GM12878 (cell line): ENCODE data around the gene IFIT1. TPM values are rescaled to one million over a fixed set of nuclear protein-coding genes. Genes with fewer than 3 reads are reported as not detected.

Experiments
- ATAC-seq: fragments of 200-7000 bp; cut with Tn5 transposase; 3 replicates; pipeline ENCODE4 v1.9.1; 2020; ENCODE audit warnings: mild to moderate bottlenecking, moderate library complexity
- BruUV-seq: library from RNA; stranded (reverse); fragments of 400-500 nt; replicated peaks from 2 replicates; lab custom pipeline; 2021; lab: Mats Ljungman, UMichigan
- CTCF ChIA-PET: fragments of 300-600 bp; sonication (Branson Sonifier 250); formaldehyde crosslinking; extraction: SDS; loops from one replicate; lab custom pipeline; 2021; ENCODE audit warnings: inconsistent platforms; lab: Yijun Ruan, JAX
- POLR2A ChIA-PET: fragments of 350-600 bp; formaldehyde crosslinking; extraction: SDS; loops from one replicate; lab custom pipeline; 2021; ENCODE audit warnings: inconsistent platforms; lab: Charles Lee
- RAD21 ChIA-PET: fragments of 300-600 bp; sonication (Branson Sonifier 250); formaldehyde crosslinking; loops from one replicate; lab custom pipeline; 2023; ENCODE audit warnings: antibody characterized with exemption; ENCODE audit not compliant: unreplicated experiment; lab: Charles Lee
- SMC1A ChIA-PET: fragments of 300-600 bp; sonication (Branson Sonifier 250); formaldehyde crosslinking; loops from one replicate; lab custom pipeline; 2023; ENCODE audit not compliant: unreplicated experiment, uncharacterized antibody; lab: Charles Lee
- DNase-seq: peaks from one replicate; pipeline ENCODE4 v3.0.0-alpha.2; 2011; ENCODE audit warnings: low read depth, low spot score
- FAIRE-seq: peaks from 3 replicates; lab custom pipeline; 2011; peaks lifted over from hg19 to GRCh38; lab: Jason Lieb, UNC
- H2AFZ ChIP-seq: 2 replicates; pipeline ENCODE4 v1.6.0; 2011; ENCODE audit warnings: low read depth, low read length, control low read depth; ENCODE audit not compliant: control insufficient read depth
- H3K27ac ChIP-seq: 2 replicates; pipeline ENCODE4 v1.5.1; 2011; ENCODE audit warnings: control low read depth; ENCODE audit not compliant: control insufficient read depth, insufficient read depth
- H3K27me3 ChIP-seq, 2 experiments: replicated peaks in 1 of 2; 2 replicates each; pipeline versions ENCODE4 v1.6.0 to v1.6.1; 2011; ENCODE audit warnings: low read length in 1 of 2; ENCODE audit not compliant: control insufficient read depth in 2 of 2, insufficient read depth in 2 of 2
- H3K36me3 ChIP-seq, 2 experiments: 2 replicates each; pipeline ENCODE4 v1.5.1; 2011; ENCODE audit warnings: low read length in 1 of 2; ENCODE audit not compliant: control insufficient read depth in 2 of 2, insufficient read depth in 2 of 2
- H3K4me1 ChIP-seq: 2 replicates; pipeline ENCODE4 v1.6.1; 2011; ENCODE audit warnings: mild to moderate bottlenecking, low read length, moderate library complexity, mixed read lengths; ENCODE audit not compliant: control insufficient read depth, insufficient read depth
- H3K4me2 ChIP-seq: 2 replicates; pipeline ENCODE4 v1.6.0; 2011; ENCODE audit warnings: control low read depth; ENCODE audit not compliant: control insufficient read depth, insufficient read depth
- H3K4me3 ChIP-seq: fragments of 200-600 bp; sonication (generic); 2 replicates; pipeline ENCODE4 v1.5.1; 2016
- H3K79me2 ChIP-seq: 2 replicates; pipeline ENCODE4 v1.6.0; 2011; ENCODE audit warnings: low read length; ENCODE audit not compliant: control insufficient read depth, insufficient read depth
- H3K9ac ChIP-seq: 2 replicates; pipeline ENCODE4 v1.8.0; 2011; ENCODE audit warnings: low read length, control low read depth, mixed read lengths; ENCODE audit not compliant: control insufficient read depth, insufficient read depth
- H3K9me3 ChIP-seq: replicated peaks from 3 replicates; pipeline ENCODE4 v1.5.1; 2011; ENCODE audit warnings: mild to moderate bottlenecking, low read length; ENCODE audit not compliant: control insufficient read depth, insufficient read depth
- H4K20me1 ChIP-seq: 2 replicates; pipeline ENCODE4 v1.6.0; 2011; ENCODE audit not compliant: control insufficient read depth, insufficient read depth
- BRCA1 ChIP-seq: IDR thresholded peaks from 2 replicates; pipeline ENCODE4 v1.6.1; 2011; ENCODE audit warnings: low read depth, low read length, improper control_type of control experiment
- KLF5 ChIP-seq: fragments of 450-650 bp; IDR thresholded peaks from 2 replicates; pipeline ENCODE4 v1.6.1; 2014; ENCODE audit warnings: mild to moderate bottlenecking; ENCODE audit not compliant: partially characterized antibody
- MXI1 ChIP-seq: fragments of 150-350 bp; IDR thresholded peaks from 2 replicates; pipeline ENCODE4 v1.6.1; 2011; ENCODE audit warnings: low read depth, mild to moderate bottlenecking, inconsistent platforms, low read length, improper control_type of control experiment
- NFIC ChIP-seq: IDR thresholded peaks from 2 replicates; pipeline ENCODE4 v1.6.1; 2012; ENCODE audit warnings: low read depth, mild to moderate bottlenecking, inconsistent platforms, low read length, moderate library complexity
- NFXL1 ChIP-seq: fragments of 450-650 bp; IDR thresholded peaks from 2 replicates; pipeline ENCODE4 v1.6.1; 2017; ENCODE audit warnings: antibody characterized with exemption, mild to moderate bottlenecking, borderline replicate concordance
- PAX5 ChIP-seq: IDR thresholded peaks from 2 replicates; pipeline ENCODE4 v1.6.1; 2011; ENCODE audit warnings: low read depth, low read length, borderline replicate concordance
- RAD21 ChIP-seq: IDR thresholded peaks from 2 replicates; pipeline ENCODE4 v1.6.1; 2011; ENCODE audit warnings: mild to moderate bottlenecking, low read depth, low read length, moderate library complexity; ENCODE audit not compliant: insufficient read depth
- RFX5 ChIP-seq: IDR thresholded peaks from 2 replicates; pipeline ENCODE4 v1.6.1; 2011; ENCODE audit warnings: low read depth, low read length, improper control_type of control experiment
- ZNF217 ChIP-seq: fragments of 450-650 bp; IDR thresholded peaks from 2 replicates; pipeline ENCODE4 v1.6.1; 2017; ENCODE audit warnings: antibody characterized with exemption, mild to moderate bottlenecking
- WGBS: methylation state at CpG from one replicate; pipeline ENCODE4 v1.1.6; 2016; ENCODE audit warnings: low lambda C conversion rate; ENCODE audit not compliant: insufficient replicate concordance, insufficient coverage; ENCODE audit errors: missing lambda C conversion rate; 5-methylcytosine and 5-hydroxymethylcytosine counted together
- in situ Hi-C: fragments of 300-500 bp; cut with MboI; formaldehyde crosslinking; loops from 9 replicates; pipeline ENCODE4 v1.14.3; 2018; ENCODE audit warnings: mixed read lengths
- intact Hi-C: fragments of 100-400 bp; cut with micrococcal nuclease; formaldehyde crosslinking; loops from one replicate; pipeline ENCODE4 v1.14.2; 2022; ENCODE audit not compliant: unreplicated experiment
- polyA plus RNA-seq, 11 experiments: library from polyadenylated mRNA; depleted of rRNA in 4 of 11; unstranded in 6 of 11; stranded (reverse) in 5 of 11; fragments of >200 nt; fragmentation: Nextera tagmentation in 4 of 11; fragmentation: Illumina TruSeq in 1 of 11; extraction: Ambion mirVana in 4 of 11; extraction: Trizol in 1 of 11; gene quantifications; 1 replicate in 1 of 11; 2 replicates in 10 of 11; pipeline versions ENCODE4 v1.2.1 to v1.2.3, GENCODE V29; 2011 to 2016; ENCODE audit warnings: inconsistent platforms in 2 of 11, missing spikeins in 2 of 11, low read depth in 1 of 11
- total RNA-seq, 4 experiments: library from RNA; depleted of rRNA in 3 of 4; stranded (reverse); fragments of >200 nt in 3 of 4; fragmentation: Illumina TruSeq in 1 of 4; extraction: Trizol in 1 of 4; gene quantifications; 2 replicates each; pipeline versions ENCODE4 v1.2.1 to v1.2.3, GENCODE V29; 2013 to 2021
- TF ChIP-seq, protein P1 (sequence below): fragments of 450-650 bp; IDR thresholded peaks from 2 replicates; pipeline ENCODE4 v1.6.1; 2017; ENCODE audit warnings: mild to moderate bottlenecking, moderate library complexity
- TF ChIP-seq, protein P2 (sequence below): fragments of 450-650 bp; IDR thresholded peaks from 2 replicates; pipeline ENCODE4 v1.6.1; 2016; ENCODE audit warnings: mild to moderate bottlenecking
- TF ChIP-seq, protein P3 (sequence below): fragments of 450-650 bp; IDR thresholded peaks from 2 replicates; pipeline ENCODE4 v1.6.1; 2017; ENCODE audit warnings: borderline replicate concordance
- TF ChIP-seq, protein P4 (sequence below): IDR thresholded peaks from 2 replicates; pipeline ENCODE4 v1.6.1; 2011; ENCODE audit warnings: borderline replicate concordance, low read depth, mild to moderate bottlenecking, moderate library complexity, mixed read lengths, low read length; ENCODE audit not compliant: insufficient read depth; ENCODE audit errors: extremely low read length

IFIT1 gene
- total and polyA plus RNA-seq, 10 of the 15 experiments (the other 5 are each of a cell fraction or from before 2014, with no cell fraction given): 13.9 to 37.2 (median 22.3) TPM

DNA sequence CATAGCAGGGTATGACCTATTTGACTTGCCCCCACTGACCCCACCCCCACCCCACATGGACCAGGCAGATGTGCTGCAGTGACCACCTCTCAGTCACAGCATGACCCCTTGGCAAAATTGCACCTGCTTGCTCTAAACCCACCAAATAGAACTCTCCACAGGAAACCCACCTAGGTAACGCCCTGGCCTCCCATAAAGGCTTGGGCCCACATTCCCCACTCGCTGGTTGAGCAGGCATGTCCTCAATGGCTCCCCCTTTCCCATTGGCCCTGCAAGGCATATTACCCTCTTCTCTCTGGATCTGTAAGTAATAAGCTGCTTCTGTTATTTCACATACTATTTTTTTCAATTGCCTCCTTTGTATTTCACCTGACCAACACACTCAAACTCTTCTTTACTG, 2.7 kb downstream of the IFIT1 start (continued):
- TF ChIP-seq, protein P1, sequence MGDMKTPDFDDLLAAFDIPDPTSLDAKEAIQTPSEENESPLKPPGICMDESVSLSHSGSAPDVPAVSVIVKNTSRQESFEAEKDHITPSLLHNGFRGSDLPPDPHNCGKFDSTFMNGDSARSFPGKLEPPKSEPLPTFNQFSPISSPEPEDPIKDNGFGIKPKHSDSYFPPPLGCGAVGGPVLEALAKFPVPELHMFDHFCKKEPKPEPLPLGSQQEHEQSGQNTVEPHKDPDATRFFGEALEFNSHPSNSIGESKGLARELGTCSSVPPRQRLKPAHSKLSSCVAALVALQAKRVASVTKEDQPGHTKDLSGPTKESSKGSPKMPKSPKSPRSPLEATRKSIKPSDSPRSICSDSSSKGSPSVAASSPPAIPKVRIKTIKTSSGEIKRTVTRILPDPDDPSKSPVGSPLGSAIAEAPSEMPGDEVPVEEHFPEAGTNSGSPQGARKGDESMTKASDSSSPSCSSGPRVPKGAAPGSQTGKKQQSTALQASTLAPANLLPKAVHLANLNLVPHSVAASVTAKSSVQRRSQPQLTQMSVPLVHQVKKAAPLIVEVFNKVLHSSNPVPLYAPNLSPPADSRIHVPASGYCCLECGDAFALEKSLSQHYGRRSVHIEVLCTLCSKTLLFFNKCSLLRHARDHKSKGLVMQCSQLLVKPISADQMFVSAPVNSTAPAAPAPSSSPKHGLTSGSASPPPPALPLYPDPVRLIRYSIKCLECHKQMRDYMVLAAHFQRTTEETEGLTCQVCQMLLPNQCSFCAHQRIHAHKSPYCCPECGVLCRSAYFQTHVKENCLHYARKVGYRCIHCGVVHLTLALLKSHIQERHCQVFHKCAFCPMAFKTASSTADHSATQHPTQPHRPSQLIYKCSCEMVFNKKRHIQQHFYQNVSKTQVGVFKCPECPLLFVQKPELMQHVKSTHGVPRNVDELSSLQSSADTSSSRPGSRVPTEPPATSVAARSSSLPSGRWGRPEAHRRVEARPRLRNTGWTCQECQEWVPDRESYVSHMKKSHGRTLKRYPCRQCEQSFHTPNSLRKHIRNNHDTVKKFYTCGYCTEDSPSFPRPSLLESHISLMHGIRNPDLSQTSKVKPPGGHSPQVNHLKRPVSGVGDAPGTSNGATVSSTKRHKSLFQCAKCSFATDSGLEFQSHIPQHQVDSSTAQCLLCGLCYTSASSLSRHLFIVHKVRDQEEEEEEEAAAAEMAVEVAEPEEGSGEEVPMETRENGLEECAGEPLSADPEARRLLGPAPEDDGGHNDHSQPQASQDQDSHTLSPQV: no peak

DNA sequence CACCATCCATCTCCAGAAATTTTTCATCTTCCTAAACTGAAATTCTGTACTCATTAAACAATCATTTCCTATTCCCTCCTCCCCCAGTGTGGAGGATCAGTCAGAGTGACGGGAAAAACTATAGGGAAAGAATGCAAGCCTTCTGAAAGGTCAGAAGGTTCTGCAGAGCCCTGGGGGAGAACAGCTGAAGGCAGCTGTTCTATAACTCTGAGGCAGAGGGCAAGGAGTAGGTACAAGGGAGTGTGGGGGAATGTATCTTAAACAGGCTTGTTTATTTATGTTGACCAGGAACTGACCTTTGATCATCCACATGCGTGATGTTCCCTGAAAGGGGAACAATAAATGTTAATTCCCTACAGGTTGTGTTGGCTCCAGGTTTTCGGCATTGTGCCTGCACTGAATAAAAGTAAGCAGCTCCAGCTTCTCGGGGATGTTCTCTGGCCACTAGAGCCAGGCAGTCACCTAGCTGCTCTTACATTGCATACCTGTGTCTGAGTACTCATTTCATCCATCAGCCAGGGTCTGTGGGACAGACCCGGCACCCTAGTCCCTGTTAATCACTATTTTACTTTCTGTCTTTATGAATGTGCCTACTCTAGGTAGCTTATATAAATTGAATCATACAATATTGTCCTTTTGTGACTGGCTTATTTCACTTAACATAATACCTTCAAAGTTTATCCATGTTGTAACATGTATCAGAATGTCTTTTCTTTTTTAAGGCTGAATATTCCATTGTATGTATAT, 5.8 kb downstream of the IFIT1 start:
- H3K9ac ChIP-seq: no peak overlapping the region
- ChIA-PET RAD21 (interaction anchor here (0.8 kb wide), 1 partner anchor 29 kb away, joined by 3 read pairs; no protein-coding TSS in a partner anchor), CTCF (interaction anchor here (1.0 kb wide), 1 partner anchor 103 kb away, joined by 3 read pairs; no protein-coding TSS in a partner anchor), POLR2A (no interaction called here), SMC1A (interaction anchor here (1.5 kb wide), 1 partner anchor 16 kb away, joined by 5 read pairs; the partner anchor contains the start of gene IFIT5)
- peaks cover 0 to 11% of the 10 kb centered on the region in 2 experiments; a peak in 2 of 4 replicates for H3K36me3 ChIP-seq
- ATAC-seq: no peak
- no peak overlapping the region for H2AFZ ChIP-seq
- peaks cover 21% of the 10 kb centered on the region for H3K79me2 ChIP-seq
- no TSS peak for BruUV-seq
- no peak overlapping the region for H3K4me2 ChIP-seq
- no peak for FAIRE-seq
- H3K27me3 ChIP-seq: no peaks in the 10 kb centered on the region
- no peaks in the 10 kb centered on the region; the same call in 1 of the 3 replicates for H3K9me3 ChIP-seq
- 78% methylated on average over 5 of the region's 5 CpGs for WGBS
- in situ Hi-C loops: no loop called here
- intact Hi-C loops: loop anchor here (10.0 kb wide), 1 partner anchor 403 kb away; the partner anchor contains the start of gene FAS
- no peaks in the 10 kb centered on the region for H3K4me1 ChIP-seq
- H4K20me1 ChIP-seq: no peaks in the 10 kb centered on the region
- no peak overlapping the region for H3K27ac ChIP-seq
- H3K4me3 ChIP-seq: no peak overlapping the region
- no peak for DNase-seq
- TF ChIP-seq ZNF217: no peak
- TF ChIP-seq BRCA1: no peak
- TF ChIP-seq RAD21: no peak
- TF ChIP-seq RFX5: no peak
- no peak for TF ChIP-seq NFIC
- TF ChIP-seq, protein P2, sequence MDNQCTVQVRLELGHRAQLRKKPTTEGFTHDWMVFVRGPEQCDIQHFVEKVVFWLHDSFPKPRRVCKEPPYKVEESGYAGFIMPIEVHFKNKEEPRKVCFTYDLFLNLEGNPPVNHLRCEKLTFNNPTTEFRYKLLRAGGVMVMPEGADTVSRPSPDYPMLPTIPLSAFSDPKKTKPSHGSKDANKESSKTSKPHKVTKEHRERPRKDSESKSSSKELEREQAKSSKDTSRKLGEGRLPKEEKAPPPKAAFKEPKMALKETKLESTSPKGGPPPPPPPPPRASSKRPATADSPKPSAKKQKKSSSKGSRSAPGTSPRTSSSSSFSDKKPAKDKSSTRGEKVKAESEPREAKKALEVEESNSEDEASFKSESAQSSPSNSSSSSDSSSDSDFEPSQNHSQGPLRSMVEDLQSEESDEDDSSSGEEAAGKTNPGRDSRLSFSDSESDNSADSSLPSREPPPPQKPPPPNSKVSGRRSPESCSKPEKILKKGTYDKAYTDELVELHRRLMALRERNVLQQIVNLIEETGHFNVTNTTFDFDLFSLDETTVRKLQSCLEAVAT: no peak
- no peak for TF ChIP-seq KLF5
- TF ChIP-seq PAX5: no peak
- TF ChIP-seq, protein P3, sequence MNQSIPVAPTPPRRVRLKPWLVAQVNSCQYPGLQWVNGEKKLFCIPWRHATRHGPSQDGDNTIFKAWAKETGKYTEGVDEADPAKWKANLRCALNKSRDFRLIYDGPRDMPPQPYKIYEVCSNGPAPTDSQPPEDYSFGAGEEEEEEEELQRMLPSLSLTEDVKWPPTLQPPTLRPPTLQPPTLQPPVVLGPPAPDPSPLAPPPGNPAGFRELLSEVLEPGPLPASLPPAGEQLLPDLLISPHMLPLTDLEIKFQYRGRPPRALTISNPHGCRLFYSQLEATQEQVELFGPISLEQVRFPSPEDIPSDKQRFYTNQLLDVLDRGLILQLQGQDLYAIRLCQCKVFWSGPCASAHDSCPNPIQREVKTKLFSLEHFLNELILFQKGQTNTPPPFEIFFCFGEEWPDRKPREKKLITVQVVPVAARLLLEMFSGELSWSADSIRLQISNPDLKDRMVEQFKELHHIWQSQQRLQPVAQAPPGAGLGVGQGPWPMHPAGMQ: no peak
- TF ChIP-seq, protein P4, sequence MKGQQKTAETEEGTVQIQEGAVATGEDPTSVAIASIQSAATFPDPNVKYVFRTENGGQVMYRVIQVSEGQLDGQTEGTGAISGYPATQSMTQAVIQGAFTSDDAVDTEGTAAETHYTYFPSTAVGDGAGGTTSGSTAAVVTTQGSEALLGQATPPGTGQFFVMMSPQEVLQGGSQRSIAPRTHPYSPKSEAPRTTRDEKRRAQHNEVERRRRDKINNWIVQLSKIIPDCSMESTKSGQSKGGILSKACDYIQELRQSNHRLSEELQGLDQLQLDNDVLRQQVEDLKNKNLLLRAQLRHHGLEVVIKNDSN: no peak
- TF ChIP-seq NFXL1: no peak
- TF ChIP-seq MXI1: no peak
